BLaER1 treated with 17β-estradiol and CSF1 and Interleukin-3, amounts not matched to agents 10 nM and 100 nM (cell line): ENCODE measurements around the gene ATP2B3.

Source experiments
- H3K27ac ChIP-seq, 11 experiments: shearing (Covaris generic); formaldehyde crosslinking; 2 replicates each; pipeline ENCODE4 v1.8.1; 2022
- H3K27me3 ChIP-seq, 11 experiments: shearing (Covaris generic); formaldehyde crosslinking; 2 replicates each; pipeline ENCODE4 v1.8.1; 2022
- H3K36me3 ChIP-seq, 11 experiments: shearing (Covaris generic); formaldehyde crosslinking; 2 replicates each; pipeline ENCODE4 v1.8.1; 2022
- H3K4me1 ChIP-seq, 10 experiments: shearing (Covaris generic); formaldehyde crosslinking; 2 replicates each; pipeline ENCODE4 v1.8.1; 2022
- H3K4me2 ChIP-seq, 11 experiments: shearing (Covaris generic); formaldehyde crosslinking; 2 replicates each; pipeline ENCODE4 v1.8.1; 2022
- H3K4me3 ChIP-seq, 10 experiments: shearing (Covaris generic); formaldehyde crosslinking; 2 replicates each; pipeline ENCODE4 v1.8.1; 2022
- H3K9ac ChIP-seq, 11 experiments: shearing (Covaris generic); formaldehyde crosslinking; 2 replicates each; pipeline ENCODE4 v1.8.1; 2022
- H3K9me3 ChIP-seq, 11 experiments: shearing (Covaris generic); formaldehyde crosslinking; replicated peaks in 1 of 11; 2 replicates each; pipeline ENCODE4 v1.8.1; 2022
- H4K20me1 ChIP-seq, 11 experiments: shearing (Covaris generic); formaldehyde crosslinking; 2 replicates each; pipeline ENCODE4 v1.8.1; 2022
- Cebpa-rat ChIP-seq, 11 experiments: shearing (Covaris generic); IDR thresholded peaks; 2 replicates each; pipeline ENCODE4 v1.8.1; 2022

The ATP2B3 gene

DNA sequence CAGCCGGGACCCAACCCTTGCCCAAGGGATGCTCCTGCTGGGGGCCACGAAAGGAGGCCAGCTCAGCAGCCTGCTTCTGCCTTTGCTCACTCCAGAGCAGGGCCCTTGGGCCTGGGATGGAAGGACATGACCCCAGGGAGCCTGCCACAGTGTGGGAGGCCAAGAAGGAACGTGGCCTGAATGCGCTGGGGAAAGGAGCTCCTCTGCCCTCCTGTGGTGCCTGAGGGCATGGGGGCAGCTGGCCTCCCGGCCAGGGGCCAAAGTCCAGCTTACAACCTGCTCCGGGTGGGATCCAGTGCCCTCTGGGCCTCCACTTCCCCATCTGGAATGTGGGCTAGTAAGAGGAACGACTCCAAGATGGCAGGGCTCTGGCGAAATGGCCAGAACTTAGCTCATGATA is 2.0 kb upstream of the ATP2B3 start:
- Histone ChIP-seq H3K27ac (no peak overlapping the region), H3K4me3 (no peak overlapping the region), H3K9me3 (peaks cover 0 to 3% (median 0%) of the 10 kb centered on the region in 11 experiments; a peak in 3 of 22 replicates), H3K9ac (no peak overlapping the region), H3K27me3 (peaks cover 49 to 80% (median 60%) of the 10 kb centered on the region in 11 experiments), H3K4me1 (peaks cover 0 to 41% (median 11%) of the 10 kb centered on the region in 10 experiments; a peak in 10 of 20 replicates), H3K36me3 (no peaks in the 10 kb centered on the region), H3K4me2 (peak overlapping the region in 3 of 11 experiments; percentile 11 to 47 (median 18); a peak in 3 of 22 replicates), H4K20me1 (peaks cover 0 to 57% (median 0%) of the 10 kb centered on the region in 11 experiments; a peak in 8 of 22 replicates)
- TF ChIP-seq Cebpa-rat (IDR thresholded peaks at IDR 0.05): no peak

DNA sequence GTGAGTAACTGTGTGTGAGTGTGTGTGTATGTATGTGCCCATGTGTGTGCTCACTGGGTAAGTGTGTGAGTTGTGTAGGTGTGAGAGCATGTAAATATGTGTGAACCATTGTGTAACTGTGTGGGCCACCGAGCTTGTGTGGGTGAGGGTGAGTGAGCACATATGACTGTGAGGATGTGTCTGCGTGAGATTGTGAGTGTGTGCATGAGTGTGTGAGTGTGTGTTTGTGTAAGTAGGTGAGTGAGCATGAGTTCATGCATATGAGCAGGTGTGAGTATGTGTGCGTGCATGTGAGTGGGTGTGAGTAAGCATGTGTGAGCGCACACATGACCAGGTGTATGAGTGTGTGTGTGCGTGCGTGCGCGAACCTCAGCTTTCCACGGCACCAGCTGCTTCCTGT is 1.4 kb upstream of the ATP2B3 start:
- Histone ChIP-seq H3K9me3 (peaks cover 0 to 3% (median 0%) of the 10 kb centered on the region in 11 experiments; a peak in 2 of 22 replicates), H3K4me1 (peaks cover 0 to 37% (median 11%) of the 10 kb centered on the region in 10 experiments; a peak in 10 of 20 replicates), H3K4me2 (peak overlapping the region in 5 of 11 experiments; percentile 11 to 47 (median 42); a peak in 8 of 22 replicates), H3K4me3 (no peak overlapping the region), H3K9ac (no peak overlapping the region), H4K20me1 (peaks cover 0 to 52% (median 2%) of the 10 kb centered on the region in 11 experiments; a peak in 8 of 22 replicates), H3K27me3 (peaks cover 55 to 83% (median 66%) of the 10 kb centered on the region in 11 experiments), H3K27ac (no peak overlapping the region), H3K36me3 (no peaks in the 10 kb centered on the region)
- no peak for TF ChIP-seq Cebpa-rat (IDR thresholded peaks at IDR 0.05)

DNA sequence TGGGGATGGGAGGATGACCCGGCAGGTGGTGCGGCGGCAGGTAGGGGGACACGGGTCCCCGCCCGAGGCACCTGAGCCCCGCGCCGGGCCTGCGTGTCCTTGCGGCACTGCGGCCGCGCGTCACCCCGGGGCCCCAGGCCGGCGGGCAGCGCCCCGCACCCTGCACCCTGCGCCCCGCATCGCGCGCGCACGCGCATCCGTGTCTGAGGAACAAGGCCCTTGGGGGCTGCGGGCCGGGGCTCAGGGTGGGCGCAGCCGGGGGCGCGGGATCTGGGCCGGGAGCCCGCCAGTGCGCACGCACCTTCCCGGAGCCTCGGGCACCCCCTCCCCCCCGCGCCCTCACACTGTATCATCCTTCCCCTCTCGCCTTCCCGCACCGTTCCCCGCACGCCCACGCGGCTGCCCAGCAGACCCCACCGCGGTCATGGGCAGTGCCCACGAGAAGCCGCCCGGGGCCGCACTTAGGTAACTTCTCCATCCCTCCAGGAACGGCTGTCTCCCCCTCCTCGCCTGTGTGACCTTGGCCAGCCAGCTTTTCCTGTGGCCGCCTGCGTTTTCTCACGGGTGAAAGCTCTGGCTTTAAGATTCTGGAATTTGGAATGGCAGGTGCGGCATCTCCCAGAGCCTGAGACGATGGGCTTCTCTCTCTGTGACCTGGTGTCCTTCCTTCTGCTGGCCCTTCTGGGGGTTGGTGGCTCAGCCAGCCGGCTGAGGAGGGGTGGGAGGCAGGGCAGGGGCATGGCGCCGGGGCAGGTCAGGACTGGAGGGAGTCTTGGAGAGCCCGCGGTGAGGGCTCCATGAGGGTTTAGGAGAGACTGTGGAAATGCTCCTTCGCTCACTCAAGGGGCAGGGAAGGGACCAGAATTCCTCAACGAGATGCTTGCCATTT is 748 bp downstream of the ATP2B3 start:
- H3K9ac ChIP-seq: no peak overlapping the region
- H3K27ac ChIP-seq: no peak overlapping the region
- H4K20me1 ChIP-seq: peaks cover 0 to 53% (median 9%) of the 10 kb centered on the region in 11 experiments; a peak in 9 of 22 replicates
- no peak for TF ChIP-seq Cebpa-rat (IDR thresholded peaks at IDR 0.05)
- H3K9me3 ChIP-seq: peaks cover 0 to 3% (median 0%) of the 10 kb centered on the region in 11 experiments; a peak in 1 of 22 replicates
- H3K4me1 ChIP-seq: peaks cover 0 to 36% (median 15%) of the 10 kb centered on the region in 10 experiments; a peak in 14 of 20 replicates
- H3K4me2 ChIP-seq: peak overlapping the region in 2 of 11 experiments; percentile 7 to 21; a peak in 1 of 22 replicates
- H3K36me3 ChIP-seq: no peaks in the 10 kb centered on the region
- H3K4me3 ChIP-seq: no peak overlapping the region
- peaks cover 75 to 93% (median 87%) of the 10 kb centered on the region in 11 experiments for H3K27me3 ChIP-seq

DNA sequence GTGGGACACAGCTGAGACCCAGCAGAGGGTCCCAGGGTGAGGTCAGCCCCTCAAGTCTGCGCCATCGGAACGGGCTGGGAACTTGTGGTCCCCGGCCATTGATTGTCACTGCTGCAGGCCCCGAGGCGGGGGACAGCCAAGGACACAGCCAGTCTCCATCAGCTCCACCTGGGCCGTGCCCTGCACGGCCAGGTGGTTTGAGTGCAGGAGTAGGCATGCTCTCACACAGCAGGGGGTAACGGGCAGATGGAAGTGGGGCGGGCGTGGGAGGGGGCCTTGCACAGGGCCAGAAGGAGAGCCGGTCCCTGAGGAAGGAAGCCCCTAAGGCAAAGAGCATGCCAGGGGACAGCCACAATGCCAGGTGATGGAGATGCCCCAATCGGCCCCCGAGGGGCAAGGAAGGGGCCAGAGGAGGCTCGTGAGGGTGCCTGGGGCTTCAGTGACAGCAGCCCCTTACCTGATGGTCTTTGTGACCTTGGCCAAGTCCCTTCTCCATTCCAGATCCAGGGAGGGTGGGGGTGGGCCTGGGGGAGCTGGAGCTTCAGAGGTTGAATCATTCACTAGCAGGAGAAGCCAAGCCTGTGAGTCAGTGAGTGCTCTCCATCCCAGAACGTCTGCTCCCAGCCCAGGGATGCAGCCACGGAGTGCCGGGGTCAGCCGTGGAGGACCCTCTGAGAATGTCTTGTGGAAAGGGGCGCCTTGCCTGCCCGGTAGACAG is 2.3 kb downstream of the ATP2B3 start:
- Histone ChIP-seq H3K9me3 (peaks cover 0 to 3% (median 0%) of the 10 kb centered on the region in 11 experiments; a peak in 1 of 22 replicates), H3K36me3 (no peaks in the 10 kb centered on the region), H3K4me2 (no peak overlapping the region), H3K27ac (no peak overlapping the region), H3K9ac (no peak overlapping the region), H3K4me1 (peaks cover 0 to 35% (median 15%) of the 10 kb centered on the region in 10 experiments; a peak in 14 of 20 replicates), H3K27me3 (peaks cover 89 to 100% (median 99%) of the 10 kb centered on the region in 11 experiments), H3K4me3 (no peak overlapping the region), H4K20me1 (peaks cover 0 to 50% (median 9%) of the 10 kb centered on the region in 11 experiments; a peak in 8 of 22 replicates)
- no peak for TF ChIP-seq Cebpa-rat (IDR thresholded peaks at IDR 0.05)

DNA sequence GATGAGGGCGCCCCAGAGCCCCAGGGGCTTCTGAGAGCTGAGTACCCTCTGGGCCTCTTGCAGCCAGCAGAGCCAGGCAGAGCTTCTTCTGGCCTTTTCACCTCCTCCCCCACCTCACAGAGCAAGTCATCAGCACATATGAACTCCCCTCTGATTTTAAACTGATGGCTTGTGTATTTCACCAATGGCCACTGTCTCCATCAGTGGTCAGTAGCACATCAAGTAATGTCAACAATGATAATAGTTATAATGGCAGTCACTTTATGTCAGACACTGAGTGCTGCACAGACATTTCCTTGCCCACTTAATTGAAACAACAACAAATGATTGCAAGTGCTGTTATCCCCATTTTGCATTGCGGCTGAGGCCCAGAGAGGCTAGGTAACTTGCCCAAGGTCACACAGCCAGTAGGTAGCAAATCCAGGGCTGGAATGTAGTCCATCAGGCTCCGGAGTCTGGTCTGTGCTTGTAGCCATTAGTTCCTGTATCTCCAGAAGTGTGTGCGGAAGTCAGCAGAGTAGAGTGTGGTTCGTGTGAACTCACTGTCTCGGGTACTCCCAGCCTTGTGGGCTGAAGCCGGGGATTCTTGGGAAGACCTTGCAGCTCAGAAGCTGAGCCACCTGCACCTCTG is 3.0 kb downstream of the ATP2B3 start:
- no peak for TF ChIP-seq Cebpa-rat (IDR thresholded peaks at IDR 0.05)
- H4K20me1 ChIP-seq: peaks cover 0 to 50% (median 9%) of the 10 kb centered on the region in 11 experiments; a peak in 9 of 22 replicates
- H3K9me3 ChIP-seq: peaks cover 0 to 3% (median 0%) of the 10 kb centered on the region in 11 experiments; a peak in 1 of 22 replicates
- H3K27ac ChIP-seq: no peak overlapping the region
- no peaks in the 10 kb centered on the region for H3K36me3 ChIP-seq
- H3K9ac ChIP-seq: no peak overlapping the region
- peaks cover 0 to 28% (median 15%) of the 10 kb centered on the region in 10 experiments; a peak in 14 of 20 replicates for H3K4me1 ChIP-seq
- no peak overlapping the region for H3K4me3 ChIP-seq
- peaks cover 88 to 100% (median 99%) of the 10 kb centered on the region in 11 experiments for H3K27me3 ChIP-seq
- no peak overlapping the region for H3K4me2 ChIP-seq

DNA sequence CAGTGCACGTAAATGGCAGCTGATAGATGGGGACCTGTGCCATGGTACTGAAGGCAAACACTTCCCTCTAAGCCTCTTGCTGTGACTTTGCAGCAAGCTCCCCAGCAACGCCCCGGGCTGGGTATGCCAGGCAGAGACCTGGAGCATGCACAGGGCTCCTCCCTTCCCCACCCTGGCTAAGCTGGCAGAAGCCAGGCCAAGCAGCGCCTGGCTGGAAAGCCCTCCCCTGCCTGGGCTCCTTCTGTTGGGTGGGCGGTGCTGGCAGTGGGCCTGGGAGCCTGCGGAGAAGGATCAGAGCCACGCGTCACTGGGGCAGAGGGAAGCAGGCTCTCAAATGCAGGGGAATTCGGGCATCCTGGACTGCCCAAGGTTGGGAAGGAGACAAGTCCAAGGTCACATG is 3.6 kb downstream of the ATP2B3 start:
- peak overlapping the region in 7 of 11 experiments; percentile 8 to 61 (median 32); a peak in 9 of 22 replicates for H3K4me2 ChIP-seq

DNA sequence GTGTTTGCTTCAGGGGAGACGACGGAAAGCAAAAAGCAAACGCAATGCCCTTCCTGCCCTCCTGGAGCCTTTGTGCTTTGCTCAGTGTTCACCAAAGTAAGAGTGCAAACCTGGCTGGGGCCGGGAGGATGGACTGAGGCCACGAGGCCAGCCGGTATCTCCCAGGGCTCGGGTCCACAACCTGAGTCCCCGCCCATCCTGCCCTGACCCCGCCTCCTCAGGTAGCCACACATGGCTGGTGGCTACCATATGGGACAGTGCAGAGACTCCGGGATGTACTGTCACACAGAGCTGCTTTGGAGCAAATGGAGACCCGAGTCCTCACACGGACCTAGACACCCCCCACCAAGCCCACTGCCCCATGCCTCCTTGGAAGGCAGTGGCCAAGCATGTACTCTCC is 4.8 kb downstream of the ATP2B3 start:
- Histone ChIP-seq H3K9ac (no peak overlapping the region), H3K4me1 (peaks cover 0 to 17% (median 9%) of the 10 kb centered on the region in 10 experiments; a peak in 13 of 20 replicates), H3K4me2 (peak overlapping the region in 7 of 11 experiments; percentile 5 to 61 (median 32); a peak in 7 of 22 replicates), H3K9me3 (no peaks in the 10 kb centered on the region), H3K27ac (no peak overlapping the region), H3K36me3 (no peaks in the 10 kb centered on the region), H4K20me1 (peaks cover 0 to 52% (median 12%) of the 10 kb centered on the region in 11 experiments; a peak in 9 of 22 replicates), H3K4me3 (no peak overlapping the region), H3K27me3 (peaks cover 91 to 100% (median 99%) of the 10 kb centered on the region in 11 experiments)
- TF ChIP-seq Cebpa-rat (IDR thresholded peaks at IDR 0.05): no peak

More for the DNA sequence above, 3.6 kb downstream of the ATP2B3 start:
- Histone ChIP-seq H3K9ac (no peak overlapping the region), H3K27me3 (peaks cover 89 to 100% (median 100%) of the 10 kb centered on the region in 11 experiments), H3K36me3 (no peaks in the 10 kb centered on the region), H3K4me1 (peaks cover 0 to 26% (median 15%) of the 10 kb centered on the region in 10 experiments; a peak in 14 of 20 replicates), H3K27ac (no peak overlapping the region), H4K20me1 (peaks cover 0 to 50% (median 9%) of the 10 kb centered on the region in 11 experiments; a peak in 9 of 22 replicates), H3K4me3 (no peak overlapping the region), H3K9me3 (peaks cover 0 to 3% (median 0%) of the 10 kb centered on the region in 11 experiments; a peak in 1 of 22 replicates)
- no peak for TF ChIP-seq Cebpa-rat (IDR thresholded peaks at IDR 0.05)

DNA sequence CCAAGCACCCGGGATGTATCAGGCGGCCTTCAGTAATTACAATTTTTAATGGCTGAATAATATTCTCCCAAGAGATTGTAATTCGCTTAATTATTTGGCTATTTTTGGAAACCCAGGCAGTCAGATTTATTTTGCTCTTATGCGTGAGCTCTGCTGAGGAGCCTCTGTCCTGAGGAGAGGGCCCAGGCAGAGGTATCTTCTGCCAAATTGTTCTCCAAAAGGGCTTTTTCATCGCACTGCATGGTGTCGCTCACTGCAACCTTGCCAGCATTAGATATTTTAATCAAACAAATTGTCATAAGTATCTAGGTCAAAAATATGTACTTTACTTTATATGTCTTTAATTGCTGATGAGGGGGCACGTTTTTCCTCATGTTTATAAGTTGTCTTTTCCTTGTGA is 5.8 kb downstream of the ATP2B3 start:
- Histone ChIP-seq H4K20me1 (peaks cover 0 to 46% (median 12%) of the 10 kb centered on the region in 11 experiments; a peak in 9 of 22 replicates), H3K4me2 (no peak overlapping the region), H3K36me3 (no peaks in the 10 kb centered on the region), H3K27ac (no peak overlapping the region), H3K4me3 (no peak overlapping the region), H3K9ac (no peak overlapping the region), H3K9me3 (no peaks in the 10 kb centered on the region), H3K27me3 (peaks cover 89 to 100% (median 100%) of the 10 kb centered on the region in 11 experiments), H3K4me1 (peaks cover 0 to 13% (median 9%) of the 10 kb centered on the region in 10 experiments; a peak in 13 of 20 replicates)
- no peak for TF ChIP-seq Cebpa-rat (IDR thresholded peaks at IDR 0.05)
